T-helper 9 cell (primary cell): ENCODE measurements around the gene TRAPPC2B.

Source experiments
- DNase-seq: peaks from one replicate; pipeline ENCODE4 v3.0.0-alpha.2; 2020
- total RNA-seq, 2 donors: gene quantifications; one replicate each; lab custom pipeline; 2026; lab: John Stamatoyannopoulos, UW

TRAPPC2B gene
- total RNA-seq, result 3.8 to 8.0 reads per million in 2 donors

DNA sequence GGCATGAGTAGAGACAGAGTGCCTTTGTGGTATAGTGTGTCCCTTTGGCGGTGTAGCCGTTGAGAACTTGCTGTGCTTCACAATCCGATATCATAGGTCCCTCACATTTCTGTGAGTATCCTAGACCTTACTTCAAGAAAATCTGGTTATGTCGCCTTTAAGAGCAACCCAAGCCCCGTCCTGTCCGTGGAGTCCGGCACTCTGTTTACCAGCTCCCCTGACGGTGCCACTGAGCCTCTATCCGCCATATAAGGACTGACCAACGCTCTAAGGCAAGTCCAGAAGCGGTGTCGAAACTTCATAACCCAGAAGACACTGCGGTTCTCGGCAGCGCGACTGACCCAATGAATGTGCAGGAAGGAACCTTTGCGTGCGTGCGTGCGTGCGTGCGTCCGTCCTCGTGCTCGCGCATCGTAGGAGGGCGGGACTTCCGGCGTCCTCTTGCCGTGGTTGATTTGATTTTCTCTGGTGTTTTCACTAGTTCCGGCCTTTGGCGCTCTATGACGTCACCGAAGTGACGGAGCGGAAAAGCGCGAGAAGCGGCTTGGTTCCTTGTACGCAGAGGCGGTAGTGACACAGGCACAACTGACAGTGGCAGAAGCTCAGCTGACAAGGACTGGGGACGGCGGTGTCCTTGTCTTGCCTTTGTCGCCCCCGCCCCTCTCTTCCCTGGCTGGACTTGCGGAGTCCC, at the start of gene TRAPPC2B, which contains the start of gene ZNF547:
TRAPPC2B (plus strand) TSS at position 555 of the 691 bp plus-strand sequence. CDS start 1,283 bp downstream, outside the sequence.
ZNF547 (plus strand) TSS at position 555 of the 691 bp plus-strand sequence. CDS start 5,005 bp downstream, outside the sequence.
- DNase-seq, result peak; percentile 95

DNA sequence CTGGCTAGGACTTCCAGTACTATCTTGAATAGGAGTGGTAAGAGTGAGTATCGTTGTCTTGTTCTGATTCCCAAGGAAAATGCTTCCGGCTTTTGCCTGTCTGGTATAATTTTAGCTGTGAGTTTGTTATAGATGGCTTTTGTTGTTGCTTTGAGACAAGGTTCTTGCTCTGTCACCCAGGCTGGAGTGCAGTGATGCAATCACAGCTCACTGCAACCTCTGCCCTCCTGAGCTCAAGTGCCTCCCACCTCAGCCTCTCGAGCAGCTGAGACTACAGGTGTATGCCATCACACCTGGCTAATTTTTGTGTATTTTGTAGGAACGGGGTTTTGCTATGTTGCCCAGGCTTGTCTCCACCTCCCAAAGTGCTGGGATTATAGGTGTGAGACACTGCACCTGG, 49.2 kb upstream of the TRAPPC2B start:
- no peak for DNase-seq

DNA sequence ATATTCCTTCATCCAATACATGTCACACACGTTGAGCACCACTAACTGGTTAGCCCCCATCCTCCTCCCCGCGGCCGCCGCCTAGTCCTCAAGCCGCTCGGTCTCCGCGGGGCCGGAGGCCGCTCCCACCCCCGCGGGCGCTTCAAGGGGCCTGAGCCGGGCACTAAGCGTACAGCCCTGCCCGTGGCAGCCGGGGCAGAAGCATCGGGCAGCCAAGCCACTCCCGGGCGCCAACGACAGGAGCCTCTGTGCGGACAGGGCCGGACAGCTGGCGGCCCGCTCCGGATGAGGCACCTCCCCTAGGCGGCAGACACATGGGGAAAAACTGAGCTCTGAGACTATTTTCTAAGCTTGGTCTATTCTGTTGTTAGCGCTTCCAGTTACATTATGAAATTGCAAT, 45.8 kb upstream of the TRAPPC2B start:
- no peak for DNase-seq

DNA sequence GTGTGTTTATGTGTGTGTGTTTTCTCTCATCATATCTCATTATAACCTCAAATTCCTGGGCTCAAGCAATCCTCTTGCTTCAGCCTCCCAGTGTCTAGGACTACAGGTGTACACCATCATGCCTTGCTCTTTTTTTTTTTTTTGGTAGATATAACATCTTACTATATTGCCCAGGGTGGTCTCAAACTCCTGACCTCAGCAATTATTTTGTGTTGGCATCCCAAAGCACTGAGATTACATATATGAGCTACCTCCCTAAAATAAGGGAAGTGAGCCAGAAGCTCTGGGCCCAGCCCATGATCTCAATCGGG, 43.5 kb upstream of the TRAPPC2B start:
- DNase-seq, result no peak

DNA sequence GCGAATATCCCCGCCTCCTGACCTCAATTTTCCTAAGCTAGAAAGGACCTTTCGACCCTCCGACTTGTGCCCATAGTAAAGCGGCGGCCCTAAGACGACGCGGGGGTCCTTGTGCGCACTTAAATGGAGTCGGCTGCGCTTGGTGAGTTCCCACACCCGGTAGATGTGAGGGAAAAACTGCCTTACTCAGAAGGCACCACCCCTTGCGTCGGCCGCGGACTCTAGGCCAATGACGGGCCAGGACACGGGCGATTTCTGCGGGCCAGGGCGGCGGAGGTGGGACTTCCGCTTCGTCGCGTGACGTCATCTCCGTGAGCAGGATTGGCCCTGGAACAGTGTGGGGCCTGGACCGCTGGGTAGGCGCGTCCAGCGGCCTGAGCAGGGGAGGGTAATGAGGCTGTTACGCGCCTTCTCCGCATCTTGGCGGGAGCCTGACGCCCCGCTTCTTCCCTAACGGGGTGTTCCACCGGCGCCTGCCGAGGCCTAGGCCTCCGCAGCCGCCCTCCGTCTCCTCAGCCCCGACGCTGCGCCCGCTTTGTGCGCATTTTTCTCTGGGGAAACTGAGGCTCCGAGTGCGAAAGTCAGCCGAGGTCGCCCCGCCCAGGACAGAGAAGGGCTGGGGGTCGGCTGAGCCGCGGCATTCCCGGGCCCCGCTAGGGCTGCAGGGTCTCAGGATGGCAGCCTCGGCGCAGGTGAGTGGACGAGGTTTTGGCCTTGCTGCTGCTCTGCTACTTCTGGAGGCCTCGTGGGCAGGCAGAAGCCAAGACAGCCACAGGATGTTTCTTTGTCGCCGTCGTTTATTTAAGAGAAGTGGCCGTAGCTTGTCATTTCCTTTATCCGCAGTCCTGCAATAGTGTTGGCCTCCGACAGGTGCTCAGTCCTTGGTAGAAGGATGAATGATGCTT, 42.9 kb upstream of the TRAPPC2B start, which contains the start of gene ZNF543:
ZNF543 (plus strand) TSS at position 293 of the 905 bp plus-strand sequence; CDS start at position 675, 382 bp downstream.
- peak; percentile 79 for DNase-seq

DNA sequence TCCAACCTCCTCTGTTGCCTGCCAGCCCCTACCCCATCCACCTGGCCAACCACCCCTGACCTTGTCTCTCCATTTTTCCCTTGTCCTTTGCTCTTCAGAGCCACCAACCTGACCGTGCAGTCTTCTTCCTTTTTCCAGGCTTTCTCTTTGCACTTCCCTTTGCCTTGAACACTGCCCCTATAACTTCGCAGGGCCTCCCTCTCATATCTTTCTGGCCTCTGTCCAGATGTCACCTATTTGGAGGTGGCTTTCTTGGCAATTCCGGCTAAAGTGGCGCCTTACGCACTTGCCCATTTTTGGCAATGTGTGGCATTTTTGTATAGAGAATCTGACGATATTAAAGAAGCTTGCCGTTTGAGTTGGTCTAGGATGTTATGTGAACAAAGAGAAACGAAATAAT, 42.2 kb upstream of the TRAPPC2B start:
- no peak for DNase-seq

DNA sequence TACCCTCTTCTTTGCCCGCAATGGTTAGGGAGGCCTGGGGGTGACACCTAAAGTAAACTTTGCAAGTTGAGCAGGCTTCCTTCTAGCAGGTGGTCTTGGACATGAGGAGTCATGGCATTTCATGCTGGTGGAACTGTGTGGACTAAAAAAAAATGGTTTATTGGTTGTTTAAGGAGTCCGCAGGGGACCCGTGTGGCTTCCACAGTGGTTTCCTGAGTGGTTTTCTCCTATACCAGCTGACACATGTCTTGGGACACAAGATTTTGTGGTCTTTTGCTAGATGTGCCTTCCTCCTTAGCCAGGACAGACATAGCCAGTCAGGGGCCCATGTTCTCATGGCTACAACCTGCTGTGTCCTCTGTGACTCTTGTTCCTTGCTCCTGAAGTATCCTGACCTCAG, 41.6 kb upstream of the TRAPPC2B start:
- no peak for DNase-seq

DNA sequence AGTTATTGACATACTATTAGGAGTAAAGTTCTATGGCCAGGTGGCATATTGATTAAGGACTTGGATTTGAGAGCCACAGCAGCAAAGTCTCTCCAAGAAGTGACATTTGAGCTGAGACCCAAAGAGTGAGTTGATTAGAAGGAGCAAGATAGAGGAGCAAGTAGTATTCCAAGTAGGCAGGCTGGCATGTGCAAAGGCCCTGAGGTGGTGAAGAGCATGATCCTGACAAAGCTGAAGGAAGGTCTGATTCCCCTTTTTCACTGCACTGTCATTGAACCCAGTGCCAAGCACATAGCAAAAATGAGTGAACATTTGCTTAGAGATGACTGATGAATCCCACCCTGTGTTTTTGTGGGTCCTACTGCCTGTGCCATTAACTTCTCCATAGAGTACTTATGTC, 38.4 kb upstream of the TRAPPC2B start:
- no peak for DNase-seq

DNA sequence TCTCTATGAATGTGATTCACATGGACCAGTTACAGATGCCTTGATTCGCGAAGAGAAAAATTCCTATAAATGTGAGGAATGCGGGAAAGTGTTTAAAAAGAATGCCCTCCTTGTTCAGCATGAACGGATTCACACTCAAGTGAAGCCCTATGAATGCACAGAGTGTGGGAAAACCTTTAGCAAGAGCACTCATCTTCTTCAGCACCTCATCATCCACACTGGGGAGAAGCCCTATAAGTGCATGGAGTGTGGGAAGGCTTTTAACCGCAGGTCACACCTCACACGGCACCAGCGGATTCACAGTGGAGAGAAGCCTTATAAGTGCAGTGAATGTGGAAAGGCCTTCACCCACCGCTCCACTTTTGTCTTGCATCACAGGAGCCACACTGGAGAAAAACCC, 35.4 kb upstream of the TRAPPC2B start:
- DNase-seq, result no peak

DNA sequence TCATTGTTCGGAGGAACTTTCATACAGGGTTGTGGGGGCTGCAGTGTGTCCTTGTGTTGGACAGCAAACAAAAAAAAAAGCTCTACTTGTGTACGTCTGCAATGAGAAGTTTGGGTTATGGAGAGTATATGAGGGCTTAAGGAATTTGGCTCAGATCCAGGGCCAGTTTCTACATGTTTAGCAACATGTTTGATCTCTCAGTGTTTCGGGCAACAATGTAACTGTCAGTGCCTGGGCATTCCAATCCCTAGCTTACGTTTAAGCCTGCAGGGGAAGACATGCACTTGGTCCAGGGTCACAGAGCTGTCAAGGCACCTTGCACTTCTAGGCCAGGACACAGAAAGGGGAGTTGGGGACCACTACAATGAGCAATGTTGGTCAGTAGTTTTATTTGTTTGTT, 29.2 kb upstream of the TRAPPC2B start:
- no peak for DNase-seq

DNA sequence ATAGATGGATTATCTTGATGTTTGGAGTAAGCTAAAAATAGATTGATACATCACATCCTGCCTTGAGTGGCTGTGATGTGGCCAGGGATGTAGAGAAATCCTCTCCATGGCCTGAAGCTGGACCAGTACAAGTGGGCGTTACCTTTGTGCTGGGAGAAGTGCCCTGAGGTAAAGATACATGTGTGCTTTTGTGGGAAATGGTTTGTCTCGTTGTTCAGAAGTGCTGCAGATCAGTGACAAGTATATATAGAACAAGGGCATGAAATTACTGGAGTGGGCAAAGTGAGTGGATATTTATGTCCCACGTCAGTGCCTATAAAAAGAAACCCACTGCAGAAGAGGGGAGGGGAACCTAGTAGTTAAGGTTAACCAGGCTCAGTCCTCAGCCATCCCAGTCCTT, 24.5 kb upstream of the TRAPPC2B start:
- DNase-seq, result no peak

DNA sequence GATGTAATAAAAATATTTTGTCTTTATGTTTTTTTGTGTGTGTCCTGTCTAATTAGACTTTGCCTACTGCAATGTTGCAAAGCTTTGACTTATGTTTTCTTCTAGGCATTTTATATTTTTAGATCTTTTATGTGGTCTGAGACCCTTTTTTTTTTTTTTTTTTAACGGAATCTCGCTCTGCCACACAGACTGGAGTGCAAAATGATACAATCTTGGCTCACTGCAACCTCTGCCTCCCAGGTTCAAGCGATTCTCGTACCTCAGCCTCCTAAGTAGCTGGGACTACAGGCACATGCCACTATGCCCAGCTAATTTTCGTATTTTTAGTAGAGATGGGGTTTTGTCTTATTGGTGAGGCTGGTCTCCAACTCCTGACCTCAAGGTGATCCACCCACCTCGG, 20.8 kb upstream of the TRAPPC2B start:
- DNase-seq, result no peak

DNA sequence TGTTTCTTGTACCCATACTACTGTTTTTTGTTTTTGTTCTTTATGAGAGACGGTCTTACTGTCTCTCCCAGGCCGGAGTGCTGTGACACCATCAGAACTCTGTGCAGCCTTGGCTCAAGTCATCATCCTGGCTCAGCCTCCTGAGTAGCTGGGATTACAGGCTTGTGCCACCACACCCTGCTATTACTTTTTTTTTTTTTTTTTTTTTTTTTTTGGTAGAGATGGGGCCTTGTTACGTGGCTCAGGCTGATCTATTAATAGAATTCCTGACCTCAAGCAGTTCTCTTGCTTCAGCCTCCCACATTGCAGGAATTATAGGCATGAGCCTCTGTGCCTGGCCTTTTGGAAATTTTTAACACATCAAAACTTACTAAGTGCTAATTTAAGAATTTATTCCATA, 15.2 kb upstream of the TRAPPC2B start:
- DNase-seq, result no peak

DNA sequence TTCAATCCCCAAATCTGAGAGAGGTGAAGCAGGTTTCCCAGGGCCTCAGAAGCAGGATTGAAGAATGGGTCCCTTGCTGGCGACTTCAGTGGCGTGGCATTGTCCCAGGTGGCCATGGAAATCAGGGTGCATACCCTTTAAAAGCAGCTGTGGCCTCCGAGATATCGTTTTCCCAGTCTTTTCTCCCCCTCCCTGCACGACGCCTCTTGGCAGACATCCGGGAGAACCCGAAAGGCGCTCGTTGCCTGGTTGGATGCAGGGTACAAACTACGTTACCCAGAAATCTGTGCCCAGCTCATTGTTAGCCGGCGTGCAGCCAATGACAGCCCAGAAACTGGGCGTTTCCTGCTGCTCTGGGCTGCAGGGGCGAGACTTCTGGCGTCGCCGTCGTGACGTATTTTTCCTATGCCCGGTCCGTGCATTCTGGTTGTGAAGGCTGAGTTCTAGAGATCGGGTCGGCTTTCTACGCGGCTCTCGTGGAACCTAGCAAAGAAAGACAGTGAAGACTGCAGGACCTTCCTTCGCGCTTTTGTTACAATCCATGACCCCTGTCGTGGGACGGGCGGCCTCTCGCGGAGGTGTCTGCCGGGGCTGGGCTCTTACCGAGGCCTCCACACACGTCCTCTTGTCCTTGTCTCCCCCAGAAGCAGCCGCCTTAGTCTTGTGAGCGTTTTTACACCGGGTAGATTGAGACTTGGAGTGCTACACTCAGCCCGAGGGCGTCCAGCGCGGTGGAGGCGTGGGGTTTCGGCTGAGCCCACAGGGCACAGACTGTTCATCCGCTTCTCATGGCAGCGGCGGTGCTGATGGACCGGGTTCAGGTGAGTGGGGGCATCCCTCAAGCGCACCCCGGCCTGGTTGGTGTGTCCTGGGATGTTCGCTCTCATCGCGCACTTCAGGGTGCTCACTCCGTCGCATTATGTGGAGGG, 12.2 kb upstream of the TRAPPC2B start, which contains the start of gene ZNF304:
ZNF304 (plus strand) TSS at position 395 of the 929 bp plus-strand sequence; CDS start at position 789, 394 bp downstream.
- DNase-seq, result peak; percentile 56

DNA sequence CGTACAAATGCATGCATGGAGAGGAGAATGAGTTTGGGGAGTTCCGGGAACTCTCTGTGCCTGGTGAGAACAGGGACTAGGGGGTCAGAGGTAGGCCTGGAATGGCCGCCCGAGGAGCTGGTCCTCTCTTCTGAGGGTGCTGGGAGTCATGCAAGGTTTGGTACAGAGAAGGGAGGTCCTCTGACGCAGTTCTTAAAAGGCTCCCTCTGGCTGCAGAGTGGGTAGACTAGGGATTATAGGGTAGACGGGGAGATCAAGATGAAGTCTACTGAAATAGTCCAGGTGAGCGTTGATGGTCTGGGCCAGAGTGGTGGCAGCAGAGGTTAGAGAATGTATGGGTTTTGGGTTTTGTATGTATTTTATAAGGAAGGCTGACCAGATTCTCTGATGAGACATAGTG, 11.5 kb upstream of the TRAPPC2B start:
- no peak for DNase-seq

DNA sequence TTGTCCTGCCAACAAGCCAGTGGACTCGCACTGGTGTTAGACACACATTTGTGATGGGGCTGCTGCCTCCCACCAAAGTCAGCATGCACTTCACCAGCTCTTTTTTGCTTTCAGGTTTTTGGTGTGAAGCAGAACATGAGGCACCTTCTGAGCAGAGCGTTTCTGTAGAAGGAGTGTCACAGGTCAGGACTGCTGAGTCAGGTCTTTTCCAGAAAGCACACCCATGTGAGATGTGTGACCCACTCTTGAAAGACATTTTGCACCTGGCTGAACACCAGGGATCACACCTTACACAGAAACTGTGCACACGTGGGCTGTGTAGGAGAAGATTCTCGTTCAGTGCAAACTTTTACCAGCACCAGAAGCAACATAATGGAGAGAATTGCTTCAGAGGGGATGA, 7.4 kb upstream of the TRAPPC2B start:
- DNase-seq, result no peak

DNA sequence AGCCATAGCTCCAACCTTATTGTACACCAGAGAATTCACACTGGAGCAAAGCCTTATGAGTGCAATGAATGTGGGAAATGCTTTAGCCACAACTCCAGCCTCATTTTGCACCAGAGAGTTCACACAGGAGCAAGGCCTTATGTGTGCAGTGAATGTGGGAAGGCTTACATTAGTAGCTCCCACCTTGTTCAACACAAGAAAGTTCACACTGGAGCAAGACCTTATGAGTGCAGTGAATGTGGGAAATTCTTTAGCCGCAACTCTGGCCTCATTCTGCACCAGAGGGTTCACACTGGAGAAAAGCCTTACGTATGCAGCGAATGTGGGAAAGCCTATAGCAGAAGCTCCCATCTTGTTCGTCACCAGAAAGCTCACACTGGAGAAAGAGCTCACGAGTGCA, 5.9 kb upstream of the TRAPPC2B start:
- no peak for DNase-seq

DNA sequence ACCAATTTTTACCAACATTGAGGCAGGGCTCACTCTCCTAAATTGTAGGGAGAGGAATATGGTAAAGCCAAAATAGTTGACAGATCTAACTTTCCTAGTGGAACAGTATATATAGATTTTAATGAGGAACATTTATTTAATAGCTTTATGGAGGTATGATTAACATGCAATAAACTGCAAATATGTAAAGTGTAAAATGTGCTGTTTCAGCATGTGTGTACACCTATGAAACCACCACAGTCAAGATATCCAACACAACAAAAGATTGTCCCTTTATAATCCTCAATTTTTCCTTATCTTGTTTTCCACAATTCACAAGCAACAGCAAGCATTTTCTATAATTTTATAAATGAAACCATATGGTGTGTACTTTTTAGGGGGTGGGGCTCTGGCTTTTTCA, 4.1 kb upstream of the TRAPPC2B start:
- DNase-seq, result no peak

DNA sequence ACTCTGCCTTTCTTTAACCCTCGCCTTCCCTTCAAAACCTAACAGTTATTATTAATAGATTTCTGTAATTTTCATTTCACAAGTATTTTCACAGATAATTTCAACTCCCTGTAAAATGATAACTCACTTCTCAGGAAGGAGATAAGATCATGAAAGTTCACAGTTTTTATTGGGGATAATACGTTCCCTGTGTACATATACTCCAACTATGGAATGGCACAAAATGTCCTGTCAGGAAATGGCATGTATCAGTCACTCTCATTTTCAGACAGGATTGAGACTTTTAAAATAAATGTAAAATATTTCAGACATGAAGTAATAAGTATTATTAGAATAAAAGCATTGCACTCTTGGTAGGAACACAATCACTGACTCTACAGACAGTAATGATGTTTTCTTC, 932 bp upstream of the TRAPPC2B start:
- DNase-seq, result no peak

DNA sequence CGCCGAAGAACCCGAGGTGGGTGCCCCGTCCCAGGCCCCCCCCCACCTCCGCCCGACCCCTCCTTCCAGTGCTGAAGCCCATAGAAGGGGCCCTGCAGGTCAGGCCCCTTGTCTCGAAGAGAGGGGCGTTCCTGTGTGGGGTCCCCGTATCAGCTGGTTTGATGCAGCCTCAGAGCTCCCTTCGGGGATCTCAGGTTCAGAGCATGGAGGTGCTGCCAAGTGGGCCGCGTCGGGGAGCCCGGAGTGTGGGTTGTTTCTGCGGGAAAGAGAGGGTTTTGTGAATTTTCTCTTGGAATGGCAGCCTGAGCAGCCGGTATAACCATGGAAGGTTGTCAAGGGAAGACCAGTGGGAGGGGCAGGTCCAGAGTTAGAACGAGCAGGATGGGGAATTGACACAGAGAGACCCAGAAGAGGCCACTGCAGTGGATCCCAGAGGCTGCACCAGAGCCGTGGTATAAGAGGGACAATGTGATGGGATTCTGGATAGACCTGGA, 384 bp downstream of the TRAPPC2B start:
- DNase-seq, result no peak

DNA sequence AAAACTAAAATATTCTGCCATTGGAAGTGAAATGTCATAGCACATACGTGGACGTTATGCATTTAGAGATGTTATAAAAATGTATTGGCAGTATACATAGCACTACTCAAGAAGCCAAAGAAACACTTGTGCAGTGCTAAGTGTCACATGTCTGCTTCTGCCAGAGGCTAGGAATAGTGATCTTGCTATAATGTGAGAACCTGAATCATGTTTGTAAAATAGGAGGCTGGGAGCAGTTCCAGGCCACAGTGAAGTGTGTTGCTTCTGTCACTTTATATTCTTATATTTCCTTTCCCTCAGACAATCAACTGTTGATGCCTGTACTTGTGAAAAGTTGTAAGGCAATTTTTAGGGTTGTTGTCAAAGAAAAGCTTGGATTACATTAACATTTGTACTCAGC, 3.4 kb downstream of the TRAPPC2B start:
- DNase-seq, result no peak

DNA sequence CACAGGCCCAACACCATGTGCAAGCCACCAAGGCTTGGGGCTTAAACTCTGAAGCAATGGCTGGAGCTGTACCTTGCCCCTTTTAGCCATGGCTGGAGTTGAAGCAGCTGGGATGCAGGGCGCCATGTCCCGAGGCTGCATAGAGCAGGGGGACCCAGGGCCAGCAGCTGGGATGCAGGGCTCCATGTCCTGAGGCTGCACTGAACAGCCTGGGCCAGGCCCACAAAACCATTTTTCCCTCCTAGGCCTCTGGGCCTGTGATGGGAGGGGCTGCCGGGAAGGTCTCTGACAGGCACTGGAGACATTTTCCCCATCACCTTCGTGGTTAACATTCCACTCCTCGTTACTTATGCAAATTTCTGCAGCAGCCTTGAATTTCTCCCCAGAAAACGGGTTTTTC, 10.8 kb downstream of the TRAPPC2B start:
- DNase-seq, result no peak
